ENCODE results near the gene MNS1.

GRCh38 chr15:56425276-56425675 is 39.7 kb downstream of the MNS1 start:
- TF ChIP-seq, protein P1, sequence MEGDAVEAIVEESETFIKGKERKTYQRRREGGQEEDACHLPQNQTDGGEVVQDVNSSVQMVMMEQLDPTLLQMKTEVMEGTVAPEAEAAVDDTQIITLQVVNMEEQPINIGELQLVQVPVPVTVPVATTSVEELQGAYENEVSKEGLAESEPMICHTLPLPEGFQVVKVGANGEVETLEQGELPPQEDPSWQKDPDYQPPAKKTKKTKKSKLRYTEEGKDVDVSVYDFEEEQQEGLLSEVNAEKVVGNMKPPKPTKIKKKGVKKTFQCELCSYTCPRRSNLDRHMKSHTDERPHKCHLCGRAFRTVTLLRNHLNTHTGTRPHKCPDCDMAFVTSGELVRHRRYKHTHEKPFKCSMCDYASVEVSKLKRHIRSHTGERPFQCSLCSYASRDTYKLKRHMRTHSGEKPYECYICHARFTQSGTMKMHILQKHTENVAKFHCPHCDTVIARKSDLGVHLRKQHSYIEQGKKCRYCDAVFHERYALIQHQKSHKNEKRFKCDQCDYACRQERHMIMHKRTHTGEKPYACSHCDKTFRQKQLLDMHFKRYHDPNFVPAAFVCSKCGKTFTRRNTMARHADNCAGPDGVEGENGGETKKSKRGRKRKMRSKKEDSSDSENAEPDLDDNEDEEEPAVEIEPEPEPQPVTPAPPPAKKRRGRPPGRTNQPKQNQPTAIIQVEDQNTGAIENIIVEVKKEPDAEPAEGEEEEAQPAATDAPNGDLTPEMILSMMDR (conservative IDR thresholded peaks at IDR 0.05; ENCODE audit: low read depth, low read length), result no peak
- TF ChIP-seq EZH2 (IDR thresholded peaks at IDR 0.05; ENCODE audit: low read length, unreplicated experiment), result no peak
- TF ChIP-seq EZH2phosphoT487 (IDR thresholded peaks at IDR 0.05; ENCODE audit: borderline replicate concordance, low read length), result no peak

Measured in PC-3 (cell line).